Testis (tissue), 3 donors: ENCODE results near the gene DUSP2. TPM values are rescaled to one million over a fixed set of nuclear protein-coding genes. Genes with fewer than 3 reads are reported as not detected.

ENCODE experiments used
- DNase-seq: peaks from one replicate; pipeline ENCODE4 v3.0.0-alpha.2; 2019
- H3K27ac ChIP-seq, 2 donors: fragments of 200-600 bp; sonication (generic); one replicate each; pipeline ENCODE4 v1.5.1; 2019
- H3K27me3 ChIP-seq: fragments of 200-600 bp; sonication (generic); one replicate; pipeline ENCODE4 v1.5.1; 2019
- H3K36me3 ChIP-seq: fragments of 200-600 bp; sonication (generic); one replicate; pipeline ENCODE4 v1.5.1; 2017; ENCODE audit warnings: low read depth; ENCODE audit errors: missing control alignments
- H3K4me1 ChIP-seq: fragments of 200-600 bp; sonication (generic); one replicate; pipeline ENCODE4 v1.5.1; 2019
- H3K4me3 ChIP-seq, 2 donors: fragments of 200-600 bp; sonication (generic); one replicate each; pipeline ENCODE4 v1.5.1; 2017 to 2019
- H3K9me3 ChIP-seq: fragments of 200-600 bp; sonication (generic); one replicate; pipeline ENCODE4 v1.5.1; 2017
- CTCF ChIP-seq, 3 experiments: fragments of 450-650 bp in 2 of 3; fragments of 200-600 bp in 1 of 3; sonication (generic) in 1 of 3; IDR thresholded peaks; one replicate each; pipeline ENCODE4 v1.5.1; 2016 to 2019; ENCODE audit warnings: antibody characterized with exemption in 3 of 3, mild to moderate bottlenecking in 2 of 3, moderate library complexity in 1 of 3
- POLR2A ChIP-seq: fragments of 450-650 bp; IDR thresholded peaks from one replicate; pipeline ENCODE4 v1.6.1; 2017; ENCODE audit warnings: antibody characterized with exemption, mild to moderate bottlenecking, moderate library complexity
- WGBS, 2 donors: methylation state at CpG; one replicate each; pipeline ENCODE4 v1.1.5; 2018; 5-methylcytosine and 5-hydroxymethylcytosine counted together
- intact Hi-C: fragments of 100-400 bp; cut with DNase I; formaldehyde crosslinking; loops from one replicate; pipeline ENCODE4 v1.15.1; 2023; ENCODE audit warnings: low total_unique reads
- polyA plus RNA-seq: library from polyadenylated mRNA; stranded (reverse); fragments of 350-450 nt; fragmentation: Illumina TruSeq; extraction: RNeasy Lipid Tissue Mini Kit (QIAGEN cat#74804); gene quantifications from one replicate; pipeline ENCODE4 v1.2.3, GENCODE V29; 2014; ENCODE audit warnings: low read depth, low replicate concordance; ENCODE audit not compliant: insufficient read depth
- total RNA-seq, 2 donors: library from RNA; depleted of rRNA; stranded (reverse); fragments of >200 nt; gene quantifications; one replicate each; pipeline ENCODE4 v1.2.3, GENCODE V29; 2016

The DUSP2 gene
- total and polyA plus RNA-seq, 3 donors from 2014 or later = 5.7 to 16.5 (median 6.3) TPM

GRCh38 chr2:96158554-96158940, 13.3 kb upstream of the DUSP2 start:
- intact Hi-C loops = no loop called here
- DNase-seq = no peak
- TF ChIP-seq CTCF (IDR thresholded peaks at IDR 0.05) (no peak), POLR2A (no peak)
- Histone ChIP-seq H3K27me3 (no peaks in the 10 kb centered on the region), H3K9me3 (no peaks in the 10 kb centered on the region), H3K36me3 (no peaks in the 10 kb centered on the region), H3K4me3 (no peak overlapping the region), H3K4me1 (peaks cover 6% of the 10 kb centered on the region), H3K27ac (no peak overlapping the region)
- 58 to 87% methylated on average over 2 to 9 of the region's 14 CpGs for WGBS, 2 donors

GRCh38 chr2:96157649-96158553, 12.7 kb upstream of the DUSP2 start:
- Histone ChIP-seq H3K36me3 (no peaks in the 10 kb centered on the region), H3K27ac (no peak overlapping the region), H3K4me1 (no peaks in the 10 kb centered on the region), H3K27me3 (no peaks in the 10 kb centered on the region), H3K4me3 (no peak overlapping the region), H3K9me3 (no peaks in the 10 kb centered on the region)
- WGBS, 2 donors = 89 to 94% methylated on average over 8 to 19 of the region's 19 CpGs
- no peak for TF ChIP-seq POLR2A
- no peak for TF ChIP-seq CTCF (IDR thresholded peaks at IDR 0.05)
- intact Hi-C loops = no loop called here
- no peak for DNase-seq

- no peak for TF ChIP-seq POLR2A
- no peak for TF ChIP-seq CTCF (IDR thresholded peaks at IDR 0.05)
These were observed 11.8 kb upstream of the DUSP2 start for GRCh38 chr2:96156926-96157648.

GRCh38 chr2:96156011-96156820, 11.0 kb upstream of the DUSP2 start:
- Histone ChIP-seq H3K27ac (no peak overlapping the region), H3K36me3 (no peaks in the 10 kb centered on the region), H3K4me1 (no peaks in the 10 kb centered on the region), H3K4me3 (no peak overlapping the region), H3K9me3 (no peaks in the 10 kb centered on the region), H3K27me3 (no peaks in the 10 kb centered on the region)
- intact Hi-C loops = no loop called here
- no peak for TF ChIP-seq POLR2A
- TF ChIP-seq CTCF (IDR thresholded peaks at IDR 0.05) = no peak
- 92 to 94% methylated on average over 6 to 10 of the region's 10 CpGs for WGBS, 2 donors
- DNase-seq = no peak

More at GRCh38 chr2:96156926-96157648, 11.8 kb upstream of the DUSP2 start:
- no peak for DNase-seq
- Histone ChIP-seq H3K9me3 (no peaks in the 10 kb centered on the region), H3K36me3 (no peaks in the 10 kb centered on the region), H3K27me3 (no peaks in the 10 kb centered on the region), H3K4me3 (no peak overlapping the region), H3K27ac (no peak overlapping the region), H3K4me1 (no peaks in the 10 kb centered on the region)
- 96 to 100% methylated on average over 2 to 5 of the region's 5 CpGs for WGBS, 2 donors
- intact Hi-C loops = no loop called here
